GM12872 (cell line): ENCODE data around the gene FIBIN.

Experiments used
- CTCF ChIP-seq: IDR thresholded peaks from 3 replicates; pipeline ENCODE4 v1.5.1; 2011; ENCODE audit warnings: low read depth, mild to moderate bottlenecking, low read length, moderate library complexity; ENCODE audit not compliant: insufficient read depth

FIBIN gene

GRCh38 chr11:26950260-26950719, 43.6 kb upstream of the FIBIN start:
- no peak for TF ChIP-seq CTCF

GRCh38 chr11:26951809-26952515, 42.0 kb upstream of the FIBIN start:
- TF ChIP-seq CTCF: no peak

- no peak for TF ChIP-seq CTCF
Measured at GRCh38 chr11:26953770-26954392, 40.0 kb upstream of the FIBIN start.

GRCh38 chr11:26958005-26958701, 35.8 kb upstream of the FIBIN start:
- no peak for TF ChIP-seq CTCF

- TF ChIP-seq CTCF: no peak
Measured at GRCh38 chr11:26958702-26959049, 35.2 kb upstream of the FIBIN start.

GRCh38 chr11:26960281-26960680, 33.6 kb upstream of the FIBIN start:
- TF ChIP-seq CTCF: no peak

- TF ChIP-seq CTCF: no peak
Measured at GRCh38 chr11:26963764-26964163, 30.1 kb upstream of the FIBIN start.
